AG09319 (cell line): ENCODE results near the gene ABCD4.

Source experiments
- DNase-seq: peaks from one replicate; pipeline ENCODE4 v3.0.0-alpha.2; 2010; ENCODE audit warnings: low read depth; ENCODE audit errors: extremely low read depth
- TF ChIP-seq, protein P1 (sequence below): IDR thresholded peaks from 2 replicates; pipeline ENCODE4 v1.5.1; 2011; ENCODE audit warnings: low read depth, mild to moderate bottlenecking, inconsistent platforms, low read length, moderate library complexity

The ABCD4 gene

DNA sequence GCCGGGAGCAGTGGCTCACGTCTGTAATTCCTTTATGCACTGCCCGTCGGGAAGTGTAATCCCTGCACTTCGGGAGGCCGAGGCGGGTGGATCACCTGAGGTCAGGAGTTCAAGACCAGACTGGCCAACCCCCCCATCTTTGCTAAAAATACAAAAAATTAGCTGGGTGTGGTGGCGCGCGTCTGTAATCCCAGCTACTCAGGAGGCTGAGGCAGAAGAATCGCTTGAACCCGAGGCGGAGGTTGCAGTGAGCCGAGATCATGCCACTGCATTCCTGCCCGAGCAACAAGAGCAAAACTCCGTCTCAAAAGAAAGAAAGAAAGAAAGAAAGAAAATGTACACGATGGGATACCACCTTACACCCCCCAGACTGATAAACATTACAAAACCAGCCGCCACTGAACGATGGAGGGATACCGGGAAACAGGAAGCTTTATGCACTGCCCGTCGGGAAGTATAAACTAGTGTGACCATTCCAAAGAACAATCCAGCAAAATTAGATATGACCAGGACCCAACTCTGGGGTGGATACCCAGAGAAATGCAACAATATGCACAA is 1.1 kb downstream of the ABCD4 start:
- TF ChIP-seq, protein P1, sequence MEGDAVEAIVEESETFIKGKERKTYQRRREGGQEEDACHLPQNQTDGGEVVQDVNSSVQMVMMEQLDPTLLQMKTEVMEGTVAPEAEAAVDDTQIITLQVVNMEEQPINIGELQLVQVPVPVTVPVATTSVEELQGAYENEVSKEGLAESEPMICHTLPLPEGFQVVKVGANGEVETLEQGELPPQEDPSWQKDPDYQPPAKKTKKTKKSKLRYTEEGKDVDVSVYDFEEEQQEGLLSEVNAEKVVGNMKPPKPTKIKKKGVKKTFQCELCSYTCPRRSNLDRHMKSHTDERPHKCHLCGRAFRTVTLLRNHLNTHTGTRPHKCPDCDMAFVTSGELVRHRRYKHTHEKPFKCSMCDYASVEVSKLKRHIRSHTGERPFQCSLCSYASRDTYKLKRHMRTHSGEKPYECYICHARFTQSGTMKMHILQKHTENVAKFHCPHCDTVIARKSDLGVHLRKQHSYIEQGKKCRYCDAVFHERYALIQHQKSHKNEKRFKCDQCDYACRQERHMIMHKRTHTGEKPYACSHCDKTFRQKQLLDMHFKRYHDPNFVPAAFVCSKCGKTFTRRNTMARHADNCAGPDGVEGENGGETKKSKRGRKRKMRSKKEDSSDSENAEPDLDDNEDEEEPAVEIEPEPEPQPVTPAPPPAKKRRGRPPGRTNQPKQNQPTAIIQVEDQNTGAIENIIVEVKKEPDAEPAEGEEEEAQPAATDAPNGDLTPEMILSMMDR = no peak
- no peak for DNase-seq

DNA sequence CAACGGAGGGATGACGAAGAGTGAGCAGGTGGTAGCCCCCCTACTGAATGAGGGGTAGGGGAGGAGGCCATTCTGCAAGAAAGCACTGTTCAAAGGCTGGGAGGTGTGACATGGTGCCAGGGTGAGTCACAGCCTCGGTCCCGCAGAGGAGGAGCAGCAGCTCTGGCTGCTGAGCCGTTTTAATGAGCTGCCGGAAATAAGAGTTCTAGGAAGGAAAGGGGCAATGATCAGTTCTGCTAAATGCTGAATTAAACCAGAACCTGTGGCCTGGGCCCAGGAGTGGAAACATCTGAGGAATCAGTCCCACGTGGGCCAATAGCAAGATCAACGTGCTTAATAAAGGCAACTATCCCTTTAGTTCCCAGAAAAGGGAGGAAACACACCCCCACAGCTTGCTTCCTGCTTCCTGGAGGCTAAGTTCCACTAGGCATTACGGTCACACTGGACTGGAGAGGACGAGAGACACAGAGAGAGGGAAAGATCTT is 3.6 kb downstream of the ABCD4 start:
- DNase-seq = no peak
- TF ChIP-seq, protein P1 = no peak

DNA sequence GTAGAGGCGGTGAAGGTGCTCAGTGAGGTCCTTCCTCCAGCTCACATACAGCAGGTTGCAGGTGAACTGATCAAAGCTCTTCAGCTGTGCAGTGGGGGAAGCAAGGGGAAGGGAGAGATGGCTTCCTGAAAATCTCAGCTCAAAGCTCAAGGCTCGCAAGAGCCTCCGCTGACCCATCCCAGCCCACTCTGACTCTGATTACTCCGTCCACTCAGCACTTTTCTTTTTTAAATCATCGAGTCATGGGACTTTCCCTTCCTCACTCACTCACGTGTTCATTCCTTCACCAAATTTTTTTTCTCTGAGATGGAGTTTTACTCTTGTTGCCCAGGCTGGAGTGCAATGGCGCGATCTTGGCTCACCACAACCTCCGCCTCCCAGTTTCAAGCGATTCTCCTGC is 4.7 kb downstream of the ABCD4 start:
- DNase-seq = no peak

DNA sequence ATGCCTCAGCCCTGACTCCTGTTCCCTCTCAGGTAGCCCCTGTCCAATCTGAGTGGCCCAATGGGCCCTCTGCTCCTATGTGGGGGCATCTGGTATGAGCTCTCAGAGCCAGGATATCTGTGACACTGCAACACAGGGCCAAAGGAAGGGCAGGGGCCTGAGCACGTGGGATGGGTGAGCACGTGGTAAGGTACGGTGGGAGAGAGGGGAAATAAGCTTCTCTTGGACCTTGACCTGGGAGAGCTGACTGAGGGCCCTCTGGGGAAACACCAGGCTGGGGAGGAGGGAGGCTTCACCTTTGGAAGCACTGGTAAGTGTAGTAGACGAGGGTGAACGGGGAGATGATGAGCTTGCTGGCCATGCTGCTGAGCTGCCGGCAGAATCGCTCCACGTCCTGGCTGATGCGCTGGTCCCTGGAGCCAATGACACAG is 6.7 kb downstream of the ABCD4 start:
- no peak for DNase-seq
- TF ChIP-seq, protein P1 = no peak

More for the DNA sequence above, 4.7 kb downstream of the ABCD4 start:
- TF ChIP-seq, protein P1 = no peak

DNA sequence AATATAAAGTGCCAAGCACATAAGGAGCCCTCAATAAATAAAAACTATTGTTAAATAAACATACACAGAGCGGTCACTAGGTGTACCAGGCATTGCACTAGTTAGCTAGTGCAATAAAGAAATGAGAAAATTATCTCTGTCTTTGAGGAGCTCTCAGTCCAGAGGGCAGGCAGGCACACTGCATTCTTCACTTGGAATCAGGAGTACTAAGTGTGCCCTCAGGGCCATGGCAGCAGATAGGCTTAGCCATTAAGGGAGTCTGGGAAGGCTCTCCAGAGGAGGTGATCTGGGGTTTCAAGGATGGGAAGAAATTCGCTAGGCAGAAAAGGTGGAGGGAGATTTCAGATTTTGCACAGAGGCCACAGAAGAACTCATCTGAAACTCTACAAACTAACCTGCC is 9.1 kb downstream of the ABCD4 start:
- TF ChIP-seq, protein P1 = no peak
- DNase-seq = no peak

DNA sequence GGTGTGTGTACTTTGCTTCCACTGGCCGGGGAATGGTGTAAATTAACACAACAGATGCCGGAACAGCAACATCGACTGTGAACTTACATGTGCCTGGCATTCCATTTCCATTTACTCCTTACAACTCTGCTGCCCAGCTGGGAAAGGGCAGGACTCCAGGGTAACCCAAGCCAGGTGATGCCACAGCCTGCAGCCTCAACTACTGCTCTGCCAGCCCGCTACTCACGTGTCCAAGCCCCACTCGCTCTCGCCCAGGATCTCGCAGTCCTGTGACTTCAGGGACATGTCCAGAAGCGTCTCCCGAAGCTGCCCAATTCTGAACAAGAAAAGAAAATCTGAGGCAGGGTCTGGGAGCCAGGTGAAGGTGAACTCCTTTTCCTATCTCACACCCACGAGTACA is 10.7 kb downstream of the ABCD4 start:
- TF ChIP-seq, protein P1 = no peak

DNA sequence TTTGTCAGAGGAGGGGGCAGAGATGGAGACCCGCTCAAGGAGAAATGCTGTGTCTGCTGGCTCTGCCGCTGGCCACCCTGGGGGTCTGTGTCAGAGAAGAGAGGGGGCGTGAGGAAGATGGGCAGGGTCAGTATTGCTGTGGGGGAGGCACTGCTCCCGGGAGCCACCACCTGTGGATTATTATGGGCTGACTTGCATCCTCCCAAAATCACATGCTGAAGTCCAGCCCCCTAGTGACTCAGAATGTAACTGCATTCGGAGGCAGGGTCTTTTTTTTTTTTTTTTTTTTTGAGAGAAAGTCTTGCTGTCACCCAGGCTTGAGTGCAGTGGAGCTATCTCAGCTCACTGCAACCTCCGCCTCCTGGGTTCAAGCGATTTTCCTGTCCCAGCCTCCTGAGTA is 12.3 kb downstream of the ABCD4 start:
- TF ChIP-seq, protein P1 = peak; percentile 45
- no peak for DNase-seq

More for the DNA sequence above, 10.7 kb downstream of the ABCD4 start:
- DNase-seq = no peak
